Left hindlimb (tissue), 1 donor: ENCODE results near the gene RPS6KA5.
"Not testable (repeated sequence)": the region's sequence is repeated elsewhere in the genome, so short reads cannot be mapped to it uniquely, and the experiment has no call there.

Experiments used
- DNase-seq: peaks from one replicate; pipeline ENCODE4 v3.0.0-alpha.2; 2018

Gene RPS6KA5

GRCh38 chr14:90858511-90858910, 201.9 kb downstream of the RPS6KA5 start:
- no peak for DNase-seq

- DNase-seq, result no peak
These were observed 202.6 kb downstream of the RPS6KA5 start for GRCh38 chr14:90857866-90858265.

DNA sequence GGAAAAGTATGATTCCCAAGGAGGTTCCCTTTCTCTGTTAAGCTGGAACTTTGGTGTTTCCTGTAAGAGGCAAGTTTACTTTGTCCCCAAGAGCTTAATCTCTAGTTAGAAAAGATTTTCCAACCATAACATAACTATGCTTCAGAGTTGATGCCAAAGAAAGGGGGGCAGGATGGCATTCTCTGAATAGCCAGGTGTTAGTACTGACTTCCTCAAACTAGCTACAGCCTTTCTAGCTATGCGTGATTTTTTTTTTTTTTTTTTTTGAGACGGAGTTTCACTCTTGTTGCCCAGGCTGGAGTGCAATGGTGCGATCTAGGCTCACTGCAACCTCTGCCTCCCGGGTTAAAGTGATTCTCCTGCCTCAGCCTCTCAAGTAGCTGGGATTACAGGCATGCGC, 204.3 kb downstream of the RPS6KA5 start:
- DNase-seq, result not testable (repeated sequence)

GRCh38 chr14:90853116-90853515, 207.3 kb downstream of the RPS6KA5 start:
- DNase-seq, result no peak

- no peak for DNase-seq
These were observed 209.0 kb downstream of the RPS6KA5 start for GRCh38 chr14:90851327-90852036.

GRCh38 chr14:90850487-90850886, 210.0 kb downstream of the RPS6KA5 start:
- DNase-seq, result no peak

DNA sequence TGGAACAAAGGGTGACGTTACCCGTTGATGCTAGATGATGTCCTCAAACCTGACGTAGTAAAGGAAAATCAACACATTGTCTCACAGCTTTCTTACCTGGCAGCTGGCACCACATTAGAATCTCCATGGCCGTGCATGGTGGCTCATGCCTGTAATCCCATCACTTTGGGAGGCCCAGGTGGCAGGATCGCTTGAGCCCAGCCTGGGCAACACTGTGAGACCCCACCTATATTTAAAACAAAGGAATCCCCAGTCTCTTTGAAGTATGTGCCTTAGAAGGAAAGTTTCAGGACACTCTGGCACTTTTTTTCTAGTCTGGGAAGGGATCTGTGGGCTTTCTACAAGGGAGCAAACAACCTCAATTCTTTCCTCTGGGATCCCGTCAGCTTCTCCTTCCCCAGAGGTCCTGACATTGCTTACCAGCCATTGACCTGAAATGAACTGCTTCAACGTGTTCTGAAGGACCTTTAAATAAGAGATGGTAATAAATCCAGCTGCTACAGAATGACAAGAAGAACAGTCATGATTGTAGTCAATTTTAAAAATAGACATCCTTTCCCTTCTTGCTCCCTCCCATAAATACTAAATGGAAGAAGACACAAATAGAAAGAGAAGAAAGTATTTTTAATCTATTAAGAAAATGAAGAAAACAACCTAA, 210.5 kb downstream of the RPS6KA5 start:
- no peak for DNase-seq

DNA sequence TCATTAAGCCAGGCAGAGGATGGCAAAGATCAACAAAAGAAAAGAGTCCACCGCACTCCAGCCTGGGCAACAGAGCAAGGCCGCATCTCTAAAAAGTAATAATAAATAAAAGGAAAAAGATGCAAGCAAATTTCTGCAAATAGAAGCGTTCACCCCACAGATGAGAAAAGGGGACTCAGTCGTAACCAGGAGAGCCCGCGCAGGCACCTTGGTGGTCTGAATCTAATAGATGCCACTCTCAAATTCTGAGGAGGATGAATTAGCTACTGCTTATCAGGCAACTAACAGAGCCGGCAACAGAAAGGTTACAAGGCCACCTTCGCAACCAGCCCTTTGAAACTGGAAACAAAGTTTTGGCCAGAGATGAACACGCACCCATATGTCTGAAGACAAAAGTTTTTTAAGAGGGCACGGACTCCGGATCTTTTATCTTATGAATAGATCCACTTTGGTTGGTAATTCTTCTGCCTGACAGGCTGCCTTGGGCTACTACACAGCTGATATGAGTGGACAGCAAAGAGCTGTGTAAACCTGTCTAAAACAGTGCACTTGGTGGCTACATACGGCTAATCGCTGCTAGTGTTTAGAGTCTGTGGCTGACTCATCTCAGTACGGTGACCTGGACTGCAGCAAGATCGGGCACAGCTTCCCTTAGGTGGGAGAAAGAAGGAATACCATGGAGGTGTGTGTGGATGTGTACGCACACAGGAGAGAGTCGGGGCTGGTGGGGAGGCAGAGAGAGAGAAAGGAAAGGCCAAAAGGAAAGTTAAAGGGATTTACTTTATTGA, 211.3 kb downstream of the RPS6KA5 start:
- DNase-seq, result no peak

- DNase-seq, result no peak
These were observed 213.9 kb downstream of the RPS6KA5 start for GRCh38 chr14:90846511-90846910.

- no peak for DNase-seq
These were observed 216.1 kb downstream of the RPS6KA5 start for GRCh38 chr14:90844321-90844720.

DNA sequence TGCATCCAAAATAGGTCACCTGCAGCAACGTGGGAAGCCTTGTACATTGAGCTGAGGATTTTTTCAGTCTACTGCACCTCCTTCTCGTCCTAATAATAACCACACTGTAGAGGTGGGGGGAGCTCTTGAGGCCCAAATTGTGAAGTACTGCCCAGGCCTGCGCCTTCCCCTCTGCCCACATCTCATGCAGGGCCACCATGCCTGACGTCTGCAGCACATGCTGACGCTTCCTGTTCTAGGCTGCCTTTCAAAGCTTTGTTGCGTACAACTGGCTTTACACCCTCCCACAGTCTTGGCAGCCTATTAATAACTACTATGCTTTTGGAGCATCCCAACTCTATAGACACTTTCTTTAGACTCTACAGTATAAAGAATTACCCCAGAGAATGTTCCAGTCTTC, 217.7 kb downstream of the RPS6KA5 start:
- no peak for DNase-seq

DNA sequence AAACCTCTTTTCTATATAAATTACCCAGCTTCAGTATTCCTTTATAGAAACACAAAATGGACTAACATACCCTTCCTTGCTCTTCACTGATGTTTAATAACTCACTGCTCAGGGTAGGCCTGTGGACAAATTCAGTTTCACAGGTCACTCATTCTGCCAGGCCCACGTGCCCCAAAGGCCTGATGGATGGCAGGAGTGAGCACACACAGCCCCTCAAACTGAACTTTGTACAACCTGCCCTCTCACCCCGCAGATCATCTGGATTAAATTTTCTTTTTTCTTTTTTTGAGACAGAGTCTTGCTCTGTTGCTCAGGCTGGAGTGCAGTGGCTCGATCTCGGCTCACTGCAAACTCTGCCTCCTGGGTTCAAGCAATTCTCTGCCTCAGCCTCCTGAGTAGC, 219.8 kb downstream of the RPS6KA5 start:
- DNase-seq, result not testable (repeated sequence)

DNA sequence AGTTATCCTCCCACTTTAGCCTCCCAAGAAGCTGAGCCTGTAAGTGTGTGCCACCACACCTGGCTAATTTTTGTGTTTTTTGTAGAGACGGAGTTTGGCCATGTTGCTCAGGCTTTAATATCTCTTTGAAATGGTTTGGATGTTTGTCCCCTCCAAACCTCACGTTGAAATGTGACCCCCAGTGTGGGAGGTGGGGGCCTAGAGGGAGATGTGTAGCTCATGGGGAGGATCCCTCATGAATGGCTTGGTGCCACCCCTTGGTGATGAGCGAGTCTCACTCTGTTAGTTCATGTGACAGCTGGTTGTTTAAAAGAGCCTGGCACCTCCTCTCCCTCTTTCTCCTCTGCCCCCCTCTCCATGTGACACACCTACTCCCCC, 220.6 kb downstream of the RPS6KA5 start:
- no peak for DNase-seq

GRCh38 chr14:90839024-90839888, 221.2 kb downstream of the RPS6KA5 start:
- peak; percentile 88 for DNase-seq

GRCh38 chr14:90838531-90838930, 221.9 kb downstream of the RPS6KA5 start:
- DNase-seq, result not testable (repeated sequence)

- no peak for DNase-seq
These were observed 223.1 kb downstream of the RPS6KA5 start for GRCh38 chr14:90837355-90837754.

DNA sequence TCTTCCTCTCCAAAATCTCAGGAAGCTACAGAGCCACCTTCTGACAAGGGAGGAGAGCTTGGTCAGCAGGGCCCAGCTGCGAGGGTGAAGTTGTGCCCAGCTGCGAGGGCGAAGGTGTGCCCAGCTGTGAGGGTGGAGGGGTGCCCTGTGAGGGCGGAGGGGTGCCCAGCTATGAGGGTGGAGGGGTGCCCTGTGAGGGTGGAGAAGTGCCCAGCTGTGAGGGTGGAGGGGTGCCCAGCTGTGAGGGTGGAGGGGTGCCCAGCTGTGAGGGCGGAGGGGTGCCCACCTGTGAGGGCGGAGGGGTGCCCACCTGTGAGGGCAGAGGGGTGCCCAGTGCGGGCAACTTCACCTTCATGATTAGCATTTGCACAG, 223.8 kb downstream of the RPS6KA5 start:
- no peak for DNase-seq

DNA sequence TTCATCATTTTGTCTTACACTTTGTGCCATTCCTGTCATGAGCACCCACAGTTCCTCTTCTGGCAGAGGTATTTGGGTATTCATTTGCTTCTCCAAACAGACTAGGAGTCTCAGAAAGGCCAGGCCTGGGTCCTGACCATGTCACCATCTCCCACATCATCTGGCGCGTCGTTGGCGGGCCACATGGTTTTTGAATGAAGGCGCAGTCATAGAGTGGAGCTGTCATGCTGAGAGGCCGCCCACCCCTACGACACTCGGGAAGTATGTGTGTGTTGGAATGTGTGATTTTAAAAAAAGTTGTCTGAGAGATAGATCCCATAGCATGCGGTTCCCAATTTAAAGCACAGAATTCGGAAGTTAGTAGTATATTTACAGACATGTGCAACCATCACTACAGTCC, 228.6 kb downstream of the RPS6KA5 start:
- no peak for DNase-seq

GRCh38 chr14:90830931-90831701, 229.3 kb downstream of the RPS6KA5 start:
- no peak for DNase-seq

DNA sequence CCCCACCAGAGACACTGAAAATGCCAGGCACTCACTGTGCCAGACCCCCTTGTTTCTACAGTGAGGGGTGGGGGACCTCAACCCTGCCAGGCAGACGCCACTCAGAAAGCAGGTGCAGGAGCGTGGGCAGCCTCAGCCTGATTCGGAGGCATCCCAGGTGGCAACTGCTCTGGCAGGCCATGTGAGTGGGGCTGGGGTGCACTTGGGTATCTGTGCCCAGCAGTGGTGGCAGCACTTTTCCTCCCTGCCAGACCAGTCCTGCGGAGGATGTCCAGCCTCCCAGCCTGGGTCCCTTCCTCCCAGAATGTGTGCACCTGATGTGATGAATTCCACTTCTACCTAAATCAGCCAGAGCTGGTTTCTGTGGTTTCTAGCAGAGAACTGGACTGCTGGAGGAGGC, 230.8 kb downstream of the RPS6KA5 start:
- no peak for DNase-seq

GRCh38 chr14:90828642-90829487, 231.6 kb downstream of the RPS6KA5 start:
- no peak for DNase-seq
